Measurements from ENCODE around the gene DCLK1. TPM values are rescaled to one million over a fixed set of nuclear protein-coding genes. Genes with fewer than 3 reads are reported as not detected.

The DCLK1 gene
- total RNA-seq, 6 experiments from 2014 or later = 0.07 to 0.12 (median 0.10) TPM; not detected in 2

GRCh38 chr13:36135876-36136275 lies 4.7 kb upstream of the DCLK1 start:
- no peaks in the 10 kb centered on the region for H3K27me3 ChIP-seq
- ATAC-seq (no peak), DNase-seq (no peak)
- no peak for TF ChIP-seq CTCF (IDR thresholded peaks at IDR 0.05)
- no peak for TF ChIP-seq POLR2A (IDR thresholded peaks at IDR 0.05)
- intact Hi-C loops (cut with DNase I) = no loop called here
- no peaks in the 10 kb centered on the region for H3K36me3 ChIP-seq
- H3K27ac ChIP-seq = no peak overlapping the region
- H3K9me3 ChIP-seq = no peaks in the 10 kb centered on the region
- H3K4me1 ChIP-seq = no peaks in the 10 kb centered on the region
- no peak overlapping the region for H3K4me3 ChIP-seq
- WGBS (ENCODE audit: insufficient coverage, low coverage, low lambda C conversion rate, missing lambda C conversion rate) = 28% methylated on average over 2 of the region's 2 CpGs

- no peak for ATAC-seq
- H3K4me1 ChIP-seq = no peaks in the 10 kb centered on the region
- intact Hi-C loops (cut with DNase I) = no loop called here
- H3K36me3 ChIP-seq = no peaks in the 10 kb centered on the region
- DNase-seq = no peak
- H3K27ac ChIP-seq = no peak overlapping the region
- 22% methylated on average over 1 of the region's 1 CpG for WGBS (ENCODE audit: insufficient coverage, low coverage, low lambda C conversion rate, missing lambda C conversion rate)
- H3K9me3 ChIP-seq = no peaks in the 10 kb centered on the region
- TF ChIP-seq POLR2A (IDR thresholded peaks at IDR 0.05) = no peak
- no peak for TF ChIP-seq CTCF (IDR thresholded peaks at IDR 0.05)
- no peak overlapping the region for H3K4me3 ChIP-seq
- H3K27me3 ChIP-seq = no peaks in the 10 kb centered on the region
These were observed 3.5 kb upstream of the DCLK1 start for GRCh38 chr13:36134632-36135031.

- no peak for TF ChIP-seq POLR2A (IDR thresholded peaks at IDR 0.05)
- no peak for TF ChIP-seq CTCF (IDR thresholded peaks at IDR 0.05)
- Histone ChIP-seq H3K4me1 (no peaks in the 10 kb centered on the region), H3K4me3 (no peak overlapping the region), H3K9me3 (no peaks in the 10 kb centered on the region), H3K27ac (no peak overlapping the region), H3K36me3 (no peaks in the 10 kb centered on the region), H3K27me3 (no peaks in the 10 kb centered on the region)
- no peak for DNase-seq
- intact Hi-C loops (cut with DNase I) = no loop called here
- ATAC-seq = no peak
- WGBS (ENCODE audit: insufficient coverage, low coverage, low lambda C conversion rate, missing lambda C conversion rate) = 43% methylated on average over 5 of the region's 5 CpGs
These were observed 2.9 kb upstream of the DCLK1 start for GRCh38 chr13:36133950-36134626.

DNA sequence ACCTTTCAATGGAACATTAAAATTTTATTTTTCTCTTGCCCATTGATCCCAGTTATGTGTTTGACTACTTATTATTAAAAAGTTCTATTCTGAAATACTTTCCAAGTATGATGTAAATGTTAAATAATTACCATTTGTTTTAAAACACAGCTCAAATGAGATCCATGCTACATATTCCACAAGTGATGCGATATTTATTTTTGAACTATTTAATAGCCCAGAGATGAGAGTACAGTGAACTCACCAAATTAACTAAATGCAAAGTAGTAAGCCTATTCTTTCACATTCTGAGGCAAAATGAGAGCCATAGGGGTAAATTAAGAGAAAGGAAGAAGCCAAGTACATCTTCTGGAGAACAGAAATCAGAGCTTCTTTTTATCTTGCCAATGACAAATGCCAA lies 1.2 kb upstream of the DCLK1 start:
- DNase-seq = no peak
- TF ChIP-seq CTCF (IDR thresholded peaks at IDR 0.05) (no peak), POLR2A (IDR thresholded peaks at IDR 0.05) (no peak)
- no peak overlapping the region for H3K27ac ChIP-seq
- no peaks in the 10 kb centered on the region for H3K36me3 ChIP-seq
- intact Hi-C loops (cut with DNase I) = no loop called here
- H3K4me3 ChIP-seq = no peak overlapping the region
- no peaks in the 10 kb centered on the region for H3K9me3 ChIP-seq
- 75% methylated on average over 1 of the region's 1 CpG for WGBS (ENCODE audit: insufficient coverage, low coverage, low lambda C conversion rate, missing lambda C conversion rate)
- H3K27me3 ChIP-seq = no peaks in the 10 kb centered on the region
- no peak for ATAC-seq
- H3K4me1 ChIP-seq = no peaks in the 10 kb centered on the region

GRCh38 chr13:36131931-36132297 lies 732 bp upstream of the DCLK1 start:
- Histone ChIP-seq H3K9me3 (no peaks in the 10 kb centered on the region), H3K4me1 (no peaks in the 10 kb centered on the region), H3K27ac (no peak overlapping the region), H3K27me3 (no peaks in the 10 kb centered on the region), H3K36me3 (no peaks in the 10 kb centered on the region), H3K4me3 (no peak overlapping the region)
- intact Hi-C loops (cut with DNase I) = no loop called here
- DNase-seq (no peak), ATAC-seq (no peak)
- TF ChIP-seq CTCF (IDR thresholded peaks at IDR 0.05) = no peak
- no peak for TF ChIP-seq POLR2A (IDR thresholded peaks at IDR 0.05)
- WGBS (ENCODE audit: insufficient coverage, low coverage, low lambda C conversion rate, missing lambda C conversion rate) = 64% methylated on average over 5 of the region's 5 CpGs

Data from right lobe of liver (tissue), 6 donors.